ENCODE results near the gene SCGB2A2.

SCGB2A2 gene

GRCh38 chr11:62269654-62270278, at the start of gene SCGB2A2:
Gene SCGB2A2 (plus strand): TSS chr11:62270158. CDS start chr11:62270217, 59 bp downstream.
- DNase-seq = no peak

DNA sequence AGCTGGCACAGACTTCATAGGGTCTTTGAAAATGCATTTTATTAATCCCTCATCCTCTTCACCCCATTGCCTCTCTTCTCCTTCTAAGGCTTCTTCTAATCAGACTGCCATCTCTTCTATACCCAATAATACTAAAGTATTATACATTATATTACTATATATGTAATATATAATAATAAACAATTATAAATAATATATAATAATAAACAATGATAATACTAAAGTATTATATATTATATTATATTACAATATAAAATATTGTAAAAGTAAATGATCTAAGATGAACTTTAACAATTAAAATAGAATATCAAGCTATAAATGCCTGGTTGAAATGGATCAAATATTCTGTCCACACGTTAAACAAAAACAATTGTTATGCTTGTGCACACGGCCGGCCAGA, 48.5 kb upstream of the SCGB2A2 start:
- no peak for DNase-seq

GRCh38 chr11:62223095-62223494, 46.9 kb upstream of the SCGB2A2 start:
- DNase-seq = no peak

DNA sequence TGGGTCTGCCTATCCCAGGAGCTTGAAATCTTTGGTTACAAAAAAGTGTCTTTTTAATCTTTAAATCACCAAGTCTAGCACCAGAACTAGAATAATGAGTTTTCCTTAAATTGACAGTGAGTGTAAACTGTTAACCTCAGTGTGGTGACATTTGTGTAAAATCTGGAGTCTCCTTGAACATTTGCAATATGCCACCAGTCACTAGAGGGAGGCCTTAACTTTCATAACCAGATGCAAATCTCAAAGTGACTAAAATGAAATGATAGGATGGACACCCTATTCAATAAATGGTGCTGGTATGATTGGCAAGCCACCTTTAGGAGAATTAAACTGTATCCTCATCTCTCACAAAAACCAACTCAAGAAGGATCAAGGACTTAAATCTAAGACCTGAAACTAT, 36.2 kb upstream of the SCGB2A2 start:
- no peak for DNase-seq

DNA sequence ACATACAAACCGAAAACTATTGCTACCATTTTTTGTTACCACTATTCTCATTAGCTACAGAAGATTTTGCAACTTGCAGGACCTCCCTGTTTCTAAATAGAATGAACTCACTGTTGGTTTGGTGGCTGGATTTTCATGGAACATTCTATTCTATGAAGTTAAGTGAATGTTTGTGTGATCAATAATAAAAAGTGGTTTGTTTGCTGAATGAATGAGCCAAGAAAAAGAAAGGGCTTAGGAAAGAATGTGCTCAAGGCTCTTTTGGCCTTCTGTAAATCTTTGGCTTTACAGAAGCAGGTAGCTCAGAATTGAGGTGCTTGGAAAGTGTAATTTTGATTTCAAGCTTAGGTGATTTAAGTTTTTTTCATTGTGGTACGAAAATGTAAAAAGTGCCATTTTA, 33.8 kb upstream of the SCGB2A2 start:
- no peak for DNase-seq

- DNase-seq = no peak
These were observed 32.5 kb upstream of the SCGB2A2 start for GRCh38 chr11:62237499-62237898.

GRCh38 chr11:62238151-62238550, 31.8 kb upstream of the SCGB2A2 start:
- DNase-seq = no peak

DNA sequence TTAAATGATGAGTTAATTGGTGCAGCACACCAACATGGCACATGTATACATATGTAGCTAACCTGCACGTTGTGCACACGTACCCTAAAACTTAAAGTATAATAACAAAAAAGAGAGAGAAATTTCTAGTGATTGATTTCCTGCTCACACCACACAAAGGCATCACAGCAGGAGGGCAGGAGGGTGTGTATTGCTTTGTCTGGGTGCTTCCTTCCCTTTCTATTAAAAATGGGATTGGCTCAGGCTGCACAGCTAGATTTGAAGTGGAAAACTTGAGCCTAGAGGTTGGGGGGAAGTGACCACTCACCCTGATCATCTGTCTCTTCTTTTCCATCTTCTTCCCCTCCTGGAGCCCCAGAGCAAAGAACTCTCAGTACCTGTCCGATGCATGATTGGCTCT, 28.9 kb upstream of the SCGB2A2 start:
- DNase-seq = no peak

- DNase-seq = peak; percentile 76
These were observed 27.9 kb upstream of the SCGB2A2 start, which contains the start of gene SCGB1D2 for GRCh38 chr11:62242021-62242420. Gene SCGB1D2 (plus strand): TSS chr11:62242239. CDS start chr11:62242308, 69 bp downstream.

DNA sequence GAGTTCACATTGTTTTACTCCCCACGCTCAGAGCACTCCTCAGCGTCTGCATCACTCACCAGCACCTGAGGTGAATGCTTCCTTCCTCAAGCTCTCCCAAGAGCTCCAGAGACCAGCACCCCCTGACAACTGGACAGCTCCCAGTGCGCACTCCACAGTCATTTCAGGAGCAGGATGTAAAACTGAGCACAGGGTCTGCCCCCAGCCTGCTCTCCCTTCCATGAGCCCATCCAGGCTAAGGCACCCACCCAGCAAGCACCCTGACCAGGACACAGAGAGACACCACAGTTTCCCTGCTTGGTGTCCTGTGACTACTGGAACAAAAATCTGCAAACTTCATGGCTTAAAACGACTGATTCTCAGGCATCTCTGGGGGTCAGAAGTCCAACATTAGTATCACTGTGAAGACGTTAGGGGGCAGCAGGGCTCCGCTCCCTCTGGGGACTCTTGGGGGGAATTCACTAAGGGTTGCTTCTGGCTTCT, 24.6 kb upstream of the SCGB2A2 start:
- no peak for DNase-seq

DNA sequence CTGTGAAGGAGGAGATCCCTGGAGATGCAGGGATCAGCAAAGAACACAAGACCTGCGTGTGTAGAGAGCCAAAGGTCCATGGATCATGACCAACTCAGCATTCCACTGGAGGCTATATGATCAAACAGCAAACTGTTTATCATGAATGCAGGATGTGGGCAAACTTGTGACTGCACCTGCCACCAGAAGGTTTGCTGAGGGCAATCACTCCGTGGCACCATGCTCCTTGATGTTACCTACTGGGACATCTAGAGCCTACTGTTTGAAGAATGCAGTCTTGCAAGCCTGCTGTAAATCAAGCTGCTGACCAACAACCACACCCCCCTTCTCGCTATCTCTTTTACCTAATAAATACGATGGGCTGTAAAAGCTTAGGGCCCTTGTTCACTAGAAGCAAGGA, 18.3 kb upstream of the SCGB2A2 start:
- DNase-seq = no peak

DNA sequence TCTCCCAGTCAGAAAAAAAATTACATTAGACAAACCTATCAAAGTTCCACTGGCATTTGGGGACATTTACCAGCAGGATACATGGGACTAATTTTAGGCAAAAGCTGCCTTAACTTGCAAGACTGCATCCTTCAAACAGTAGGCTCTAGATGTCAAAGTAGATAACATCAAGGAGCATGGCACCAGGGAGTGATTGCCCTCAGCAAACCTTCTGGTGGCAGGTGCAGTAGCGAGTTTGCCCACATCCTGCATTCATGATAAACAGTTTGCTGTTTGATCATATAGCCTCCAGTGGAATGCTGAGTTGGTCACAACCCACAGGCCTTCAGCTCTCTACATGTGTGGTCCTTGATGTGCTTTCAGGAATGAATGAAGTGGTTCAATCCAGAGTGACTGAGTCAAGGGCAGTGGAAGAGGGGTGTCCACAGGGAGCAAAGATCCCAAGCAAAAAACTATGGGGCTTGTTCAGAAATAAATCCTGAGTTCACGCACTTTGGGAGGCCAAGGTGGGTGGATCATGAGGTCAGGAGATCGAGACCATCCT, 15.9 kb upstream of the SCGB2A2 start:
- DNase-seq = no peak

GRCh38 chr11:62256281-62256680, 13.7 kb upstream of the SCGB2A2 start:
- DNase-seq = no peak

- no peak for DNase-seq
These were observed 9.6 kb upstream of the SCGB2A2 start for GRCh38 chr11:62260261-62260953.

- DNase-seq = no peak
These were observed 6.0 kb upstream of the SCGB2A2 start for GRCh38 chr11:62264004-62264403.

- no peak for DNase-seq
These were observed 3.4 kb upstream of the SCGB2A2 start for GRCh38 chr11:62266558-62266957.

DNA sequence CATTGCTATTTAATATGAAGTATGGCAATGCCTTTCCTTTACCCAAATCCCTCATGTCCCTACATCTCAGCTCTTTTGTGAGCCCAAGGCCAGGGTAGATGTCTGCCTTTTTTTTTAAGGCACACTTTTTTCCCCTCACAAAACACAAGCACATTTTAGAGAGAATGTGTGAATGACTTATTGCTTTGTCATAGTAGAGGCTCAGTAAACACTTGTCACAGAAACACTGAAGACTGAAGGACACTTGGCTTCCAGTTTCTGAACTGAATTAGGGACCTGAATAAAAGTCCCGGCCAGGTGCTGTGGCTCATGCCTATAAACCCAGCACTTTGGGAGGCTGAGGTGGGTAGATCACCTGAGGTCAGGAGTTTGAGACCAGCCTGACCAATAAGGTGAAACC, 2.9 kb upstream of the SCGB2A2 start:
- no peak for DNase-seq

DNA sequence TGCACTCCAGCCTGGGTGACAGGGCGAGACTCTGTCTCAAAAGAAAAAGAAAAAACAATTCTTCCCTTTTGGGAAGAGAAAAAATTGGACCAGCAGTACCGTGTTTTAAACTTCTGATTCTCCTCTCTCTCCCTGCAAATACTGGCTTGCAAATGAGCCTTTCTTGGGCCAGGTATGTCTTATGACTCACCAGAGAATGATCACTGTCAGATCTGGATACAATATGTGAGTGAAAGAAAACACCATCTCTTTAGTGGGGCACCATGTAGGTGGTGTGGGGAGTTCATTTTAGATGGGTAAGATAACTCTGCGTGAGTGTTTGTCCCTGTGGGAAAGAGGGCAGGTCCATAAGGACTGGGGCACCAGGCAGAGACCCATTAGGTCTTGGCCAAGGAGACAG, 2.4 kb upstream of the SCGB2A2 start:
- no peak for DNase-seq

DNA sequence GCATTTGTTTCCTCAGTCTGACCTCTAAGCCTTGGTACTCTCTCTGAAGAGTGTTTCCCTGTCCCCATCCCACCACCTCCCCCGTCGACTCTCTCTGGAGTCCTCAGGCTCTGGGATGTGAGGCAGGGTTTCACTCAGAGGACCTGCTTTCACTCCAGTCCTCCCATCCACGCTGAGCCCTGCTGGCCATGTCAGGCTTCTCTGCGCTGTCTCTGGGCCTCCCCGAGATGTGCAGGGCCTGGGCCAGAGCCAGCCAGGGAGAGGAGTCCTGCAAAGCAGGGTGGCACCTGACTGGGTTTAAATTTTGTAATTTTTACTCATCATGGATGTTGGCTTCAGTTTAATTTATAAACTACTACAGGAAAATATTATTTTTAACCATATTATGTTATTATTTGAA, 3.3 kb downstream of the SCGB2A2 start:
- DNase-seq = no peak

DNA sequence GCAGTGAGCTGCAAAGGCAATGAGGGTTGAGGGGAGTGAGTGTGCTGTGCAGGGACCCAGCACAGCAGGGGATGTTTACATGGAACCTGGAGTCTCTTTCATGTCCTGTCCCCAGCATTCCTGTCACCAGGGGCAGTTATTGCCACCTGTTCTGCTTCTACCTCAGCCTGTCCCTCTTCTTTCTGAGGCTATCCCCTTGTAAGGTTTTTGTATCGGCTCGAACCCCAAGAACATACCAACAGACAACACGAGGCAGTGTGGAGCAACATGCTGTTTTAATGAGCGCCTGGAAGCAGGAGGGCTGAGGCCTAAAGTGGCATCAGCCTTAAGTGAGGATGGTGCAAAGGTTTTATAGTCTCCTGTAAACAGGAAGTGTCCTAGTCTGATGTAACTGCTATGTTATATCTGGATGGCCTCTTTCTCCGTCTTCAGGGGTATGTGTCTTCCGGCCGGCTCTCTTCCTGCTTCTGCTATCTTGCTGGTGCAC, 3.9 kb downstream of the SCGB2A2 start:
- no peak for DNase-seq

- DNase-seq = no peak
These were observed 10.5 kb downstream of the SCGB2A2 start for GRCh38 chr11:62280452-62280851.

- no peak for DNase-seq
These were observed 25.5 kb downstream of the SCGB2A2 start for GRCh38 chr11:62295504-62295903.

DNA sequence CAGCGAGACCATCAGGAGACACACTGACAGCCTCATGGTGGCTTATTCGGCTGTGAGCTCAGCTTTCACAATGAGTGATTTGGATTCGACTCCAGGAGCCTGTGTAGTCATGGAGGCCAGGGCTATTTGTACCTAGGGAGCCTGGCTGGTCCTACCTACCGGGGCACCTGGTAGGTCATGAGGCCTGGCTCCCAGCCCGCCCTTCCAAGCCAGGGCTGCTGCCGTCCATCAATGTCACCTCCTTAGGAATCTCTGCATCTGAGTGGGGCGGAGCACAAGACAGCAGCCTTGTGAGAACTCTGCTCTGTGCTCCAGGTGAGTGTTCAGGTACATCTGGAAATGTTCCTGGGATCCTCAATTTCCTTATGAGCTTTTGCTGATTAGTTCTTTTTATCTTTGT, 29.0 kb downstream of the SCGB2A2 start, which contains the start of gene SCGB1D4:
Gene SCGB1D4 (minus strand): TSS at position 101 of the 400 bp plus-strand sequence. CDS start 65 bp downstream, at position 36.
- DNase-seq = no peak

- no peak for DNase-seq
These were observed 36.3 kb downstream of the SCGB2A2 start for GRCh38 chr11:62306227-62306626.

Data from NCI-H774 (cell line).